HG03342 (cell line): ENCODE measurements around the gene PRKN.

Experiments
- ATAC-seq: cut with Tn5 transposase; IDR thresholded peaks from one replicate; pipeline ENCODE4 v1.9.1; 2021; ENCODE audit warnings: mild to moderate bottlenecking, moderate library complexity; ENCODE audit not compliant: unreplicated experiment

Gene PRKN

GRCh38 chr6:162014069-162014811 is 713.3 kb downstream of the PRKN start:
- no peak for ATAC-seq

- no peak for ATAC-seq
Measured at GRCh38 chr6:162005372-162005771, 722.2 kb downstream of the PRKN start.

GRCh38 chr6:161996783-161997182 is 730.8 kb downstream of the PRKN start:
- no peak for ATAC-seq

GRCh38 chr6:161985876-161986423 is 741.6 kb downstream of the PRKN start:
- ATAC-seq = no peak

- no peak for ATAC-seq
Measured at GRCh38 chr6:161984713-161985112, 742.9 kb downstream of the PRKN start.

- no peak for ATAC-seq
Measured at GRCh38 chr6:161976553-161976952, 751.0 kb downstream of the PRKN start.

- ATAC-seq = no peak
Measured at GRCh38 chr6:161973064-161973463, 754.5 kb downstream of the PRKN start.

- no peak for ATAC-seq
Measured at GRCh38 chr6:161971043-161971442, 756.5 kb downstream of the PRKN start.

- no peak for ATAC-seq
Measured at GRCh38 chr6:161963634-161964234, 763.8 kb downstream of the PRKN start.

- no peak for ATAC-seq
Measured at GRCh38 chr6:161963181-161963580, 764.4 kb downstream of the PRKN start.

GRCh38 chr6:161961796-161962195 is 765.8 kb downstream of the PRKN start:
- ATAC-seq = no peak

- no peak for ATAC-seq
Measured at GRCh38 chr6:161961046-161961445, 766.5 kb downstream of the PRKN start.

- ATAC-seq = no peak
Measured at GRCh38 chr6:161959072-161959471, 768.5 kb downstream of the PRKN start.

GRCh38 chr6:161956082-161956481 is 771.5 kb downstream of the PRKN start:
- no peak for ATAC-seq

- ATAC-seq = no peak
Measured at GRCh38 chr6:161954699-161955276, 772.8 kb downstream of the PRKN start.

GRCh38 chr6:161954077-161954476 is 773.5 kb downstream of the PRKN start:
- no peak for ATAC-seq

- no peak for ATAC-seq
Measured at GRCh38 chr6:161951126-161951525, 776.4 kb downstream of the PRKN start.

GRCh38 chr6:161949531-161949930 is 778.0 kb downstream of the PRKN start:
- no peak for ATAC-seq

- ATAC-seq = no peak
Measured at GRCh38 chr6:161948462-161948861, 779.1 kb downstream of the PRKN start.

- ATAC-seq = no peak
Measured at GRCh38 chr6:161947371-161947770, 780.2 kb downstream of the PRKN start.

- ATAC-seq = no peak
Measured at GRCh38 chr6:161946461-161946860, 781.1 kb downstream of the PRKN start.

- no peak for ATAC-seq
Measured at GRCh38 chr6:161943561-161943960, 784.0 kb downstream of the PRKN start.
